GM12873 (cell line): ENCODE data around the gene H6PD.

Source experiments
- TF ChIP-seq, protein P1 (sequence below): IDR thresholded peaks from 2 replicates; pipeline ENCODE4 v1.5.1; 2012; ENCODE audit warnings: low read depth, mild to moderate bottlenecking, moderate library complexity, low read length, control low read depth; ENCODE audit not compliant: insufficient read depth; ENCODE audit errors: missing control alignments

H6PD gene

GRCh38 chr1:9298282-9298681 lies 63.7 kb downstream of the H6PD start:
- TF ChIP-seq, protein P1, sequence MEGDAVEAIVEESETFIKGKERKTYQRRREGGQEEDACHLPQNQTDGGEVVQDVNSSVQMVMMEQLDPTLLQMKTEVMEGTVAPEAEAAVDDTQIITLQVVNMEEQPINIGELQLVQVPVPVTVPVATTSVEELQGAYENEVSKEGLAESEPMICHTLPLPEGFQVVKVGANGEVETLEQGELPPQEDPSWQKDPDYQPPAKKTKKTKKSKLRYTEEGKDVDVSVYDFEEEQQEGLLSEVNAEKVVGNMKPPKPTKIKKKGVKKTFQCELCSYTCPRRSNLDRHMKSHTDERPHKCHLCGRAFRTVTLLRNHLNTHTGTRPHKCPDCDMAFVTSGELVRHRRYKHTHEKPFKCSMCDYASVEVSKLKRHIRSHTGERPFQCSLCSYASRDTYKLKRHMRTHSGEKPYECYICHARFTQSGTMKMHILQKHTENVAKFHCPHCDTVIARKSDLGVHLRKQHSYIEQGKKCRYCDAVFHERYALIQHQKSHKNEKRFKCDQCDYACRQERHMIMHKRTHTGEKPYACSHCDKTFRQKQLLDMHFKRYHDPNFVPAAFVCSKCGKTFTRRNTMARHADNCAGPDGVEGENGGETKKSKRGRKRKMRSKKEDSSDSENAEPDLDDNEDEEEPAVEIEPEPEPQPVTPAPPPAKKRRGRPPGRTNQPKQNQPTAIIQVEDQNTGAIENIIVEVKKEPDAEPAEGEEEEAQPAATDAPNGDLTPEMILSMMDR: no peak

- TF ChIP-seq, protein P1: no peak
These were observed 66.0 kb downstream of the H6PD start for GRCh38 chr1:9300573-9300972.

GRCh38 chr1:9302745-9303524 lies 68.4 kb downstream of the H6PD start:
- TF ChIP-seq, protein P1: no peak

- TF ChIP-seq, protein P1: no peak
These were observed 69.3 kb downstream of the H6PD start for GRCh38 chr1:9303916-9304315.

DNA sequence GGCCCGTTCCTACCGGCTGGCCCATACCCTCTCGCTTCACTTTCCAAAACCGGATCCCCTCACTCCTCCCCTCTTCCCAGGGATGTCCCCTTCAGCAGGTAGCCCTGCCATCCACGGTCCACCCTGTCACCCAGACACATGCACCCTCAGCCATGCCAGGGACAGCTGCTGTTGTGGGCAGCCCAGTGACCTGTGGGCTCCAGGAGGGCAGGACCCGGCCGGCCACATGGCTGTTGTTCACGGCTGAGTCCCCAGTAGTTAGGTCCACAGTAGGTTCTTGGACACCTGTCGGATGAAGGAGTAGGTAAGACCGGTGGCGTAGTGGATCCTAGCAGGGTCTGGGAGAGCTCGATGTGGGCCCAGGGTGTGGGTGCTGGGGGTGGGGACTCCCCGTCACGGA lies 70.6 kb downstream of the H6PD start:
- TF ChIP-seq, protein P1: no peak

- TF ChIP-seq, protein P1: no peak
These were observed 71.4 kb downstream of the H6PD start for GRCh38 chr1:9306006-9306405.

DNA sequence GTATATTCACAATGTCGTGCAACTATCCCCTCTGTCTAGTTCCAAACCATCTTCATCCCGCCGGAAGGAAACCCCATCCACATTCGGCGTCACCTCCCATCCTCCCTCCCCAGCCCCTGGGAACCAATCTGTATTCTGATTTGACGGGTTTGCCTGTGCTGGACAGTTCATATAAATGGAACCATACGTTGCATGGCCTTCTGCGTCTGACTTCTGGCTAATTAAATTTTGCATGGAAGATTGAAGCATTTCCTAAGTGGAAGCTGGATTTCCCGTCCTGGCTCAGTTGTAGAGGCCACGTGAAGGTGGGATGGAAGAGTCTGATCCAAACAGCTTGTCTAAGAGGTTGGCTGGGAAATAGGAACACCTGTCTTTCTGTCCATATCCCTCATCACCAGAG lies 72.7 kb downstream of the H6PD start:
- TF ChIP-seq, protein P1: no peak
